ENCODE data around the gene ADARB2.

- no peak for TF ChIP-seq CTCF (IDR thresholded peaks at IDR 0.05)
- TF ChIP-seq POLR2A (IDR thresholded peaks at IDR 0.05; ENCODE audit: low read depth): no peak
These were observed 392.5 kb downstream of the ADARB2 start for GRCh38 chr10:1344846-1345245.

Measured in esophagus muscularis mucosa (tissue), 3 donors.